ENCODE results near the gene CSHL1.

DNA sequence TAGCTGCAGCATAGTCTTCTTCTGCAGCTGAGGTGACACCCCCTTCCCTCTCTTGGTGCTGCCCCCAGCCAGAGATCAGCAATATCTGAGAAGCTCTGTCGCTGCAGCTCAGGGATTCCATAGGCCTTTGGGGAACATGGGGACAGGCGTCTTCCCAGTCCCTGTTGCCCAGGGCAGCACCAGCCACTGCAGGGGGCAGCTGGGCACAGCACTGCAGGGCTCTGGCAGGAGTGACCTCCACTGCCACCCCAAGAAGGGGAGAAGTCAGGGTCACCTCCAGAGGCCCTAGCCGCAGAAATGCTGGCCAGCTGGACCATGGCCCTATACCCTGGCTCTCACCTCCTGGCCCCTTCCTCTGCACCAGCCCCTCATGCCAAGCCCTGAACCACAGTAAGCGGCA is 44.7 kb upstream of the CSHL1 start:
- TF ChIP-seq CTCF (IDR thresholded peaks at IDR 0.05; ENCODE audit: low read depth, low read length, poor library complexity, severe bottlenecking) = no peak
- TF ChIP-seq EZH2phosphoT487 (IDR thresholded peaks at IDR 0.05; ENCODE audit: borderline replicate concordance, low read length) = no peak

Data from DOHH2 (cell line).